ENCODE data around the gene RAI14.

DNA sequence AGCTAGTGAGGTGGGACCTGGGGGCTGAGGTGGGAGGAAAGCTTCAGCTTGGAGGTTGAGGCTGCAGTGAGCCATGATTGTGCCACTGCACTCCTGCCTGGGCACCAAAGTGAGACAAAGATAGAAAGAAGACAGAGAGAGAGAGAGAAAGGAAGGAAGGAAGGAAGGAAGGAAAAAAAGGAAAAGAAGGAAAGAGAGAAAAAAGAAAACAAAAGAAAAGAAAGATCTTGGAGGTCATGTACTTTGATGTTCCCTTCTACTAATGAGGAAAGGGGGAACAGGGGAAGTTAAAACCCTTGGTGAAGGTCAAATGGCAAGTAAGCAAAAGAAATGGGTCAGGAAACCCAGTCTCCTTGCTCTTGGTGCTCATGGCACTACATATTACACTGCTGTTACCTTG, 2.4 kb upstream of the RAI14 start:
- TF ChIP-seq POLR2A (IDR thresholded peaks at IDR 0.05), result no peak
- no peak for TF ChIP-seq CTCF (IDR thresholded peaks at IDR 0.05)

All from heart left ventricle (tissue), 13 donors.